ENCODE data around the gene P3H2.

The P3H2 gene

GRCh38 chr3:189941125-189941524, 179.6 kb downstream of the P3H2 start (continued):
- TF ChIP-seq ZNF837 (tag by site-specific recombination; IDR thresholded peaks at IDR 0.05) (no peak), TCF7L2 (IDR thresholded peaks at IDR 0.05; ENCODE audit: borderline replicate concordance, low read depth, low read length) (no peak), ZNF776 (tag by site-specific recombination; IDR thresholded peaks at IDR 0.05; ENCODE audit: borderline replicate concordance) (no peak)

DNA sequence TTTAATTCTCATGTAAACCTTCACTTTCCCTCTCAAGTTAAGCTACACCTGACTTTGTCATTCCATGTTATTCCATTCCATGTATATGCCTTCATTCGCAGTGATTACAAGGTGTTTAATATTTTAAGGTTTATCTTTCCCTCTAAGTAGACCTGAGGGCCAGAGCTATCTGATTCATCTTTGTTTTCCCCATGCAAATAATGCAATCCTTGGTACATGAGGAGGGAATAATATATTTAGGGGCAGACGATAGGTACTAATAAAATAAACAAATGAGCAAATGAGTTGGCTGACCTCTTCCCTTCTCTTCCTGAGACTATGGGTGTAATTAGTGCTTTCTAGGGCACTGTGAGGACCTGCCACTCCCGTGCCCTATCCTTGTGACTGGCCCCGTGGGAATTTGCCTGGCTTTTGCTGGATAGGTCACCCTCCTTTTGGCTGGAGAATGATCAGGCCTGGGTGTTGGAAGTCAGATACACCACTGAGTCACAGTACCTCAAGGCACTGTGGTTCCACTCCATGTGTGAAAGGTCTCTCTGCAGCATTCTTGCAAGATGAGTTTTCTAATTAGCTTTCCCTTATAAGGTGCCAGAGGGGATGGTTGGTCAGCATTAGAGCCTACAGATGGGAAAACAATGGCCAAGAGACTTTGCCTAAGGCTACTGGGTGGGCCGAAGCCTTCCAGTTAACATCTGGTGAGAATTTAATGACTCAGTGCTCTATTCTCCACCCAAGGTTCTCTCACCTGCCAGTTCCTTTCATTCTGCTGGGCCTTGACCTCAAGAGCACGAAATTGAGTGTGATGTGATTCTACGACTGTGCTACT, 183.2 kb downstream of the P3H2 start:
- Histone ChIP-seq H3K27ac (ENCODE audit: extremely low read depth, low read depth, low read length) (no peak overlapping the region), H3K9me3 (ENCODE audit: control insufficient read depth, insufficient read depth, low read depth, low read length) (no peaks in the 10 kb centered on the region), H3K4me1 (ENCODE audit: control insufficient read depth, insufficient read depth, low read length) (no peaks in the 10 kb centered on the region), H3K36me3 (ENCODE audit: control insufficient read depth in 2 of 2, insufficient read depth in 1 of 2, low read length in 2 of 2) (no peaks in the 10 kb centered on the region), H3K4me3 (ENCODE audit: low read depth, low read length) (no peak overlapping the region)
- TF ChIP-seq ZNF248 (tag by site-specific recombination; IDR thresholded peaks at IDR 0.05) (no peak), ZNF558 (tag by site-specific recombination; IDR thresholded peaks at IDR 0.05) (no peak), ZBTB8A (tag by site-specific recombination; IDR thresholded peaks at IDR 0.05) (no peak), CTCF (tag by site-specific recombination; IDR thresholded peaks at IDR 0.05) (no peak), ZNF76 (tag by site-specific recombination; IDR thresholded peaks at IDR 0.05; ENCODE audit: borderline replicate concordance, low read depth) (no peak), ZNF19 (tag by site-specific recombination; IDR thresholded peaks at IDR 0.05; ENCODE audit: low read depth) (no peak), ZNF391 (tag by site-specific recombination; IDR thresholded peaks at IDR 0.05; ENCODE audit: borderline replicate concordance, low read depth) (no peak), ZNF645 (tag by site-specific recombination; IDR thresholded peaks at IDR 0.05) (no peak), ZNF211 (tag by site-specific recombination; IDR thresholded peaks at IDR 0.05; ENCODE audit: low read depth) (no peak), ZBTB26 (tag by site-specific recombination; optimal IDR thresholded peaks at IDR 0.05) (no peak), ELK4 (IDR thresholded peaks at IDR 0.05; ENCODE audit: borderline replicate concordance, low read depth, low read length) (no peak), ZNF473 (tag by site-specific recombination; IDR thresholded peaks at IDR 0.05) (no peak), ZNF133 (tag by site-specific recombination; IDR thresholded peaks at IDR 0.05) (no peak), PRDM10 (tag by site-specific recombination; IDR thresholded peaks at IDR 0.05) (no peak), ZNF23 (tag by site-specific recombination; IDR thresholded peaks at IDR 0.05; ENCODE audit: borderline replicate concordance) (no peak), ZSCAN18 (tag by site-specific recombination; IDR thresholded peaks at IDR 0.05) (no peak), ZNF561 (tag by site-specific recombination; IDR thresholded peaks at IDR 0.05; ENCODE audit: borderline replicate concordance) (no peak)
- TF ChIP-seq, protein P1, sequence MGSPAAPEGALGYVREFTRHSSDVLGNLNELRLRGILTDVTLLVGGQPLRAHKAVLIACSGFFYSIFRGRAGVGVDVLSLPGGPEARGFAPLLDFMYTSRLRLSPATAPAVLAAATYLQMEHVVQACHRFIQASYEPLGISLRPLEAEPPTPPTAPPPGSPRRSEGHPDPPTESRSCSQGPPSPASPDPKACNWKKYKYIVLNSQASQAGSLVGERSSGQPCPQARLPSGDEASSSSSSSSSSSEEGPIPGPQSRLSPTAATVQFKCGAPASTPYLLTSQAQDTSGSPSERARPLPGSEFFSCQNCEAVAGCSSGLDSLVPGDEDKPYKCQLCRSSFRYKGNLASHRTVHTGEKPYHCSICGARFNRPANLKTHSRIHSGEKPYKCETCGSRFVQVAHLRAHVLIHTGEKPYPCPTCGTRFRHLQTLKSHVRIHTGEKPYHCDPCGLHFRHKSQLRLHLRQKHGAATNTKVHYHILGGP (tag by site-specific recombination; IDR thresholded peaks at IDR 0.05), result no peak
- CTCF ChIA-PET, result no interaction called here
- POLR2A ChIA-PET, result no interaction called here
